ENCODE results near the gene TUBGCP6. TPM values are rescaled to one million over a fixed set of nuclear protein-coding genes. Genes with fewer than 3 reads are reported as not detected.
"Not testable (repeated sequence)": the region's sequence is repeated elsewhere in the genome, so short reads cannot be mapped to it uniquely, and the experiment has no call there.

The TUBGCP6 gene
- total RNA-seq, 1 experiment from 2014 or later, result 31.0 TPM

GRCh38 chr22:50205781-50206569 lies 38.8 kb downstream of the TUBGCP6 start:
- intact Hi-C loops (cut with micrococcal nuclease; ENCODE audit: unreplicated experiment), result loop anchor here (5.0 kb wide), 1 partner anchor 274 kb away; no protein-coding TSS in a partner anchor
- no peak for DNase-seq (ENCODE audit: low spot score)
- CTCF ChIA-PET, result no interaction called here
- no peak overlapping the region for H3K27ac ChIP-seq (ENCODE audit: low read depth, low read length, poor library complexity, severe bottlenecking)
- no TSS peak for BruUV-seq (replicated peaks)
- TF ChIP-seq CTCF (conservative IDR thresholded peaks at IDR 0.05; ENCODE audit: low read depth, low read length), result no peak
- no peak overlapping the region for H3K4me3 ChIP-seq (ENCODE audit: low read depth, low read length, poor library complexity, severe bottlenecking)
- peaks cover 32% of the 10 kb centered on the region for H3K36me3 ChIP-seq (ENCODE audit: insufficient read depth, low read length, poor library complexity, severe bottlenecking)
- peaks cover 5% of the 10 kb centered on the region for H3K9me3 ChIP-seq (ENCODE audit: low read depth, low read length, poor library complexity, severe bottlenecking)
- H3K4me1 ChIP-seq (ENCODE audit: insufficient read depth, low read length, poor library complexity, severe bottlenecking), result peaks cover 10% of the 10 kb centered on the region
- POLR2A ChIA-PET (ENCODE audit: low non-redundant PET), result no interaction called here
- H3K27me3 ChIP-seq (replicated peaks; ENCODE audit: insufficient read depth, low read depth, low read length, poor library complexity), result no peaks in the 10 kb centered on the region

GRCh38 chr22:50204998-50205397 lies 39.8 kb downstream of the TUBGCP6 start:
- intact Hi-C loops (cut with micrococcal nuclease; ENCODE audit: unreplicated experiment), result loop anchor here (5.0 kb wide), 1 partner anchor 273 kb away; no protein-coding TSS in a partner anchor
- peak overlapping the region; percentile 42 for H3K27ac ChIP-seq (ENCODE audit: low read depth, low read length, poor library complexity, severe bottlenecking)
- H3K4me1 ChIP-seq (ENCODE audit: insufficient read depth, low read length, poor library complexity, severe bottlenecking), result peaks cover 10% of the 10 kb centered on the region
- POLR2A ChIA-PET (ENCODE audit: low non-redundant PET); BruUV-seq (replicated peaks); CTCF ChIA-PET; DNase-seq (ENCODE audit: low spot score); H3K4me3 ChIP-seq (ENCODE audit: low read depth, low read length, poor library complexity, severe bottlenecking); H3K27me3 ChIP-seq (replicated peaks; ENCODE audit: insufficient read depth, low read depth, low read length, poor library complexity); H3K9me3 ChIP-seq (ENCODE audit: low read depth, low read length, poor library complexity, severe bottlenecking): not testable (repeated sequence)
- peaks cover 23% of the 10 kb centered on the region for H3K36me3 ChIP-seq (ENCODE audit: insufficient read depth, low read length, poor library complexity, severe bottlenecking)

- peaks cover 5% of the 10 kb centered on the region for H3K9me3 ChIP-seq (ENCODE audit: low read depth, low read length, poor library complexity, severe bottlenecking)
- no peak overlapping the region for H3K4me3 ChIP-seq (ENCODE audit: low read depth, low read length, poor library complexity, severe bottlenecking)
- H3K27ac ChIP-seq (ENCODE audit: low read depth, low read length, poor library complexity, severe bottlenecking), result peak overlapping the region; percentile 42
- no TSS peak for BruUV-seq (replicated peaks)
- H3K4me1 ChIP-seq (ENCODE audit: insufficient read depth, low read length, poor library complexity, severe bottlenecking), result peaks cover 10% of the 10 kb centered on the region
- TF ChIP-seq EZH2 (IDR thresholded peaks at IDR 0.05; ENCODE audit: borderline replicate concordance, low read depth, low read length, poor library complexity, severe bottlenecking) (no peak), CTCF (conservative IDR thresholded peaks at IDR 0.05; ENCODE audit: low read depth, low read length) (no peak)
- peaks cover 24% of the 10 kb centered on the region for H3K36me3 ChIP-seq (ENCODE audit: insufficient read depth, low read length, poor library complexity, severe bottlenecking)
- intact Hi-C loops (cut with micrococcal nuclease; ENCODE audit: unreplicated experiment), result no loop called here
- H3K27me3 ChIP-seq (replicated peaks; ENCODE audit: insufficient read depth, low read depth, low read length, poor library complexity), result no peaks in the 10 kb centered on the region
- DNase-seq (ENCODE audit: low spot score), result no peak
- POLR2A ChIA-PET (ENCODE audit: low non-redundant PET), result no interaction called here
- CTCF ChIA-PET, result no interaction called here
These were observed 40.3 kb downstream of the TUBGCP6 start for GRCh38 chr22:50204571-50204970.

GRCh38 chr22:50203288-50203687 lies 41.5 kb downstream of the TUBGCP6 start:
- TF ChIP-seq CTCF (conservative IDR thresholded peaks at IDR 0.05; ENCODE audit: low read depth, low read length) (no peak), EZH2 (IDR thresholded peaks at IDR 0.05; ENCODE audit: borderline replicate concordance, low read depth, low read length, poor library complexity, severe bottlenecking) (no peak)
- intact Hi-C loops (cut with micrococcal nuclease; ENCODE audit: unreplicated experiment), result no loop called here
- CTCF ChIA-PET, result no interaction called here
- Histone ChIP-seq H3K4me3 (ENCODE audit: low read depth, low read length, poor library complexity, severe bottlenecking) (no peak overlapping the region), H3K27me3 (replicated peaks; ENCODE audit: insufficient read depth, low read depth, low read length, poor library complexity) (no peaks in the 10 kb centered on the region), H3K27ac (ENCODE audit: low read depth, low read length, poor library complexity, severe bottlenecking) (no peak overlapping the region), H3K9me3 (ENCODE audit: low read depth, low read length, poor library complexity, severe bottlenecking) (peaks cover 5% of the 10 kb centered on the region), H3K36me3 (ENCODE audit: insufficient read depth, low read length, poor library complexity, severe bottlenecking) (peaks cover 33% of the 10 kb centered on the region), H3K4me1 (ENCODE audit: insufficient read depth, low read length, poor library complexity, severe bottlenecking) (peaks cover 10% of the 10 kb centered on the region)
- BruUV-seq (replicated peaks), result no TSS peak
- POLR2A ChIA-PET (ENCODE audit: low non-redundant PET), result no interaction called here
- DNase-seq (ENCODE audit: low spot score), result no peak

All from A673 (cell line).